ENCODE measurements around the gene PALM2AKAP2. TPM values are rescaled to one million over a fixed set of nuclear protein-coding genes. Genes with fewer than 3 reads are reported as not detected.

PALM2AKAP2 gene
- total RNA-seq: 3.9 and 5.3 TPM in 2 replicates

DNA sequence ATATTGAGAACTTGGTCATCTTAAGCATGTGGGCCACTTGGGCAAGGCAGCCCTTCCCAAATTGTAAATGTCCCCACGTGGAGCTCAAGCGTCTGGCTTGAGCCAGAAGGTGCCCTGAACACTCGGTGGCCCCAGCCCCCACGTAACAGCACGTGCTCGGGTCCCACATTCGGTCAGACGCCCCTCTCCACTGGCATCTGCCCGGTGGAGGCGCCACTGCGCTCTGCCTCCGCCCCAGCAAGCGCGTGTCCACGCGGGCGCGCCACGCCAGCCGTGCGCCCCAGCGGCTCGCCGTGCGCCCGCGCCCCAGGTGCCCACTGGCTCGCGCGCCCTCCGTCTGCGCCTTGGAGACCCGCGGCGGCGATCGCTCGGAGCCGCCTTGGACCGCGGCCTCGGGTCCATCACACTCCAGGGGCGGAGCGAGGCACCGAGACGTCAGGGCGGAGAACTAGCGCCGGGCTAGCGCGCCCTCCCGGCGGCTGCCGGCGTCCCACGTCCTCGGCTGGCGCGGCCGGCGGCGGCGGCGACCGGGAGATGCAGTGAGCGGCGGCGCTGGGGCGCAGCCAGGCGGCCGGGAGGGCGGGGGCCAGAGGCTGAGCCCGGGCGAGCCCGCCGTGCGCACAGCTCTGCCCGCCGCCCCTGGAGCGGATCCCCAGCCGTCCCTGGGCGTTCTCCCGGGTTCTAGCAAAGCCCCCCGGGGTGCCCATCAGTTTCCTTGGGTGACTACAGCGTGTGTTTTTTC, at the start of gene PALM2AKAP2:
Gene PALM2AKAP2, plus strand, starts transcription at position 488 of the 742 bp plus-strand sequence. CDS start 291 bp downstream, outside the sequence.
- DNase-seq (ENCODE audit: extremely low read depth, low read depth, low spot score): no peak

DNA sequence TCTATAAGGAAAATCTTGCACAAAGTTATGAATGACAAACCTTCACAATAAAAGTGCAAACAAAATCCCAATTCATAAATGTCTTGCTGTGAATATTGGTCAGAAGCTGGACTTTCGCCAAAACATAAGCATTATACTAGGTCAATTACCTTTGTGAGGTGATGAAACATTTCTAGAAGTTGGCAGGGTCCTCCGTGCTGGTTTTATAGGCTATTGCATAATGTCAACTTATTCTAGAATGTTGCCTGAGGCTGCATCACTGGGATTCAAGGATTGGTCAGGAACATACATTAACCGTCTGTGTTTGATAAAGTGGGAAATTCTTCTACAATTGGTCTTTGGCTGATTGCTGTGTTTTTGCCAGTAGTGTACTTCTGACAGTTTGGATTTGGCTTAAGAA, 49.8 kb upstream of the PALM2AKAP2 start:
- no peak for DNase-seq (ENCODE audit: extremely low read depth, low read depth, low spot score)

GRCh38 chr9:109733690-109734089, 46.3 kb upstream of the PALM2AKAP2 start:
- no peak for DNase-seq (ENCODE audit: extremely low read depth, low read depth, low spot score)

GRCh38 chr9:109734814-109735213, 45.2 kb upstream of the PALM2AKAP2 start:
- DNase-seq (ENCODE audit: extremely low read depth, low read depth, low spot score): no peak

DNA sequence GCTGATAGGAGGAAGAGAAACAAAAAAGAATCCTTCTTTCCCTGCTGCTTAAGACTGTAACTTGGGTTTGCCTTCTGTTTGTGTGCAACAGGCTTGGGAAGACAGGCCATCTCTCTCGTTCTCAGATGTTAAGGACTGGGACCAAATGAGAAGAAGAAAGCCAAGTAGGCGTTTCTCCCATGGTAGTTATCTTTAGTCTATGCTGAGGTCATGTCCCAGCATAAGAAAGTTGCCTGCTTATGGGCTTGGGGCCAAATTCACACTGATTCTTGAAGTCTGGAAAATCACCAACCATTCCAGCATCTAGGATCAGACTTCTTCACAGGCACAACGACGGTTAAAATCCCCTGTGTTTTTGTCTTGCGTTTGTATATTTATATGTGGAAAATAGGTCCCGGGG, 44.2 kb upstream of the PALM2AKAP2 start:
- no peak for DNase-seq (ENCODE audit: extremely low read depth, low read depth, low spot score)

DNA sequence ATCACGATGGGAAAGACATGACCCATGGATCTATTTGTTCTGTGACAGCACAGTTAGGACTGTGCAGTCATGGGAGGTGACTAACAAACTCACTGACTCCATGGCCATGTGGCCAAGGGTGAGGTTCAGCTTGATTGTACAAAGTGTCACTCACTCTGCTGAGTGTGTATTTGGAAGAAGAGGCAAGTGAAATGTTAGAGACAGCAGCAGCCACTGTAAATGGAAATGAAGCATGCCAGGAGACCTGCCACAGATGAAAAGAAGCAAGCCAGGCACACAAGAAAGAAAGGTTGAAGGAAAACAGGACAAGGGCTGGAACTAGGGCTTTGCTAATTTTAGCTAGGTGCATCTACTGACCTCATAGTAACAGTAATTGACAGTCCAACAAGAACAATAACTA, 42.7 kb upstream of the PALM2AKAP2 start:
- no peak for DNase-seq (ENCODE audit: extremely low read depth, low read depth, low spot score)

DNA sequence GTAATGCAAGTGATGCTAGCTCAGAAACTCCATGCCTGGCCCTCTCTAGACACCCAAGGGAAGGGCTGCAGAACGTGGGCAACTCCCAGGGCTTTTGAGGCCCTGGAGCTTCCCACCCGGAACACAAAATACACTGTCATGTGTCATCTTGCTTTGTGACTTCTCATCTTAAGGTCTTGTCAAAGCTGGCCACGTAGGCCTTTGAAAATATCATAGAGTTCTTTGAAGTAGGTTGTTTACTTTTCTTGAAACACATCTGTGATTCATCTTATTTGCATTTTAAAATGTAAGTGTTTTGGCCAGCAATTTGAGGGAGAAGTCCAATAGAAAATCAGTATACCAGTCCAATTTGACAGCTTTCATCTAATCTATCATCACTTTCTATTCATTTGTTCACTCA, 40.2 kb upstream of the PALM2AKAP2 start:
- no peak for DNase-seq (ENCODE audit: extremely low read depth, low read depth, low spot score)

GRCh38 chr9:109742776-109743348, 37.1 kb upstream of the PALM2AKAP2 start:
- no peak for DNase-seq (ENCODE audit: extremely low read depth, low read depth, low spot score)

DNA sequence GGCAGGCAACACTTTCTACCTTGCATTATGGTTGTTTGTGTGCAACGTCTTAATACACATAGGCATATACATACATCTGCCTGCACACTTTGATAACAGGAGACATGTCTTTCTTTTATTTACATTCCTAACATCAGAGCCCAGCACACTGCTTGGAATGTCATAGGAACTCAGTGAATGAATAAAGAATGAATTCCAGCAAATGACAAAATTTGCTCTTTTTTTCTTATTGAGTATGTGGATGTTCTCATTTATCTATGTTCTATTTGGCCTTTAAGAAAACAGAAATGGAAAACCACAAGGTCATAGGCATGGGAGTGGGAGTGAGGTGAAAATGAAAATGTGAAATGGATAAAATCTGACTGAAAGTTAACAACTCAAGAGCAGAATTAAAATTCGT, 36.3 kb upstream of the PALM2AKAP2 start:
- no peak for DNase-seq (ENCODE audit: extremely low read depth, low read depth, low spot score)

DNA sequence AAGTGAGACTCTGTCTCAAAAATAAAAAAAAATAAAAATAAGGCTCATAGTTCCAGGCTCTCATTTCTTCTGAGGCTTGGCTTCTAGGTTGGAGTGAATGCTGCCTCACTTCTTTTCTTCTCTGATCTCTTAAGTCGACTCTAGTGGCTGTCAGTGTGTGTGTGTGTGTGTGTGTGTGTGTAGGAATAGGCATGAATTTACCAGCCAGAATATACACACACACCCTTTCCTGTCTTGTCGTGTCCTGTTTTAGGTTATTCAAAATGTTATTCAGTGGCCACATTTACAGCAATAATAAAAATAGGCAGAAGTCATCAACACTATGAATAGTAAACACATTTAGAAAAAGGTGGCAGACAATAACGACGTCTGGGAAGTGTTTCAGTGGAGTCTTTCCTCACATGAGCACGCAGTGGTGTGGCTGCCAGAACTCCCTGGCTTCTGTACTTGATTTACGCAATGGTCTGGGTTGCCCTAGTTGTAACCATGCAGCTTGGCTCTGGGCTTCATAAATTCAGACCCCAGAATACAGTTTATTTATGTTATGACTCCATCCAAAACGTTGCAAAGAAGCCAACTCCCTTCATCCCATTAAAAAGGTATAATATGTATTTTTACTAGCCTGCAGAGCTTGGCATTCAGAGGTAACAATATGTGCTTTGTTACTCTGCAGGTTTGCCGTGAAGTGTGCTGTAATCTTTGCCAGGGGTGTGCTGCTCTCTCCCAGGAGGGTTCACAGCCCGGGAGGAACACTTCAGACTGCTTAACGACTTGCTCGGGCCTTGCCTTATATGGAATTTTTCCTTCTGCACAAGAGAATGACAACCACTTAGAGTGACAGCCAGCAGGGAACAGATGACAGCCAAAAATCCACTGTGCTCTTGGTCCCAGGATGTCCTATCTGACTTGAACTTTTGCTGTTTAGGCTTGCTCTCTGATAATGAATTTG, 34.4 kb upstream of the PALM2AKAP2 start:
- DNase-seq (ENCODE audit: extremely low read depth, low read depth, low spot score): no peak

GRCh38 chr9:109751253-109751652, 28.7 kb upstream of the PALM2AKAP2 start:
- DNase-seq (ENCODE audit: extremely low read depth, low read depth, low spot score): no peak

GRCh38 chr9:109753308-109753707, 26.7 kb upstream of the PALM2AKAP2 start:
- no peak for DNase-seq (ENCODE audit: extremely low read depth, low read depth, low spot score)

DNA sequence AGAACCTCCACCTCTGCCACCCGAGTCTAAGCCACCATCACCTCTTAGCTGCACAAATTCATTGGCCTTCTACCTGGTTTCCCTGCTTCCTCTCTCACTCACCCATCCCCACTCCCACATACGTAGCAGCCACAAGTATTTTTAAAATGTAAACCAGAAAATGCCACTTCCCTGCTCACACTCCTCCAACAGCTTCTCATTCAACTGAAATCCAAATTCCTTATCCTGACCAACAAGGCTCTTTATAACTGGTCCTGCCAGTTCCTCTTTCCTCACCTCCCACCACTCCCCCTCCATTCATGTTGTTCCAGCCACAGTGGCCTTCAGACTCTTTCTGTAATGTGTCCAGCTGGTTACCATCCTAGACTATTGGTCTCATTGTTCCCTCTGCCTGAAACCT, 25.0 kb upstream of the PALM2AKAP2 start:
- no peak for DNase-seq (ENCODE audit: extremely low read depth, low read depth, low spot score)

DNA sequence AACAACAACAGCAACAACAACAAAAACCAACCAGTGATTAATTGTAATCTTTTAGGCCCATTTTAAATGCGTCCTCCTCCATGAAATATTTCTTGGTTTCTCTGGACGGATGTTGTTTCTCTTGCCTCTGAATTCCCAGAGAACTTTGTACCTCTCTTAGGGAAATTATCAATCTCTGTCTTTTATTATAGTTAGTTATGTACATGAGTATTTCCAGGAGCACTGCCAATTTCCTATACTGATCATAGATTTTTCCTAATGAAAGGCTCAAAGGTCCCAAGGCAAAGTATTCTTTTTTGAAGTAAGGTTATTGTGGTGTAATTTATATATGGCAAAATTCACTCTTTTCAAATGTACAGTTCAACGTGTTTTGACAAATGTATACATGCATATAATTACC, 20.4 kb upstream of the PALM2AKAP2 start:
- DNase-seq (ENCODE audit: extremely low read depth, low read depth, low spot score): no peak

- DNase-seq (ENCODE audit: extremely low read depth, low read depth, low spot score): no peak
Measured at GRCh38 chr9:109765278-109765677, 14.7 kb upstream of the PALM2AKAP2 start.

- no peak for DNase-seq (ENCODE audit: extremely low read depth, low read depth, low spot score)
Measured at GRCh38 chr9:109765830-109766229, 14.2 kb upstream of the PALM2AKAP2 start.

GRCh38 chr9:109766351-109766750, 13.6 kb upstream of the PALM2AKAP2 start:
- DNase-seq (ENCODE audit: extremely low read depth, low read depth, low spot score): no peak

DNA sequence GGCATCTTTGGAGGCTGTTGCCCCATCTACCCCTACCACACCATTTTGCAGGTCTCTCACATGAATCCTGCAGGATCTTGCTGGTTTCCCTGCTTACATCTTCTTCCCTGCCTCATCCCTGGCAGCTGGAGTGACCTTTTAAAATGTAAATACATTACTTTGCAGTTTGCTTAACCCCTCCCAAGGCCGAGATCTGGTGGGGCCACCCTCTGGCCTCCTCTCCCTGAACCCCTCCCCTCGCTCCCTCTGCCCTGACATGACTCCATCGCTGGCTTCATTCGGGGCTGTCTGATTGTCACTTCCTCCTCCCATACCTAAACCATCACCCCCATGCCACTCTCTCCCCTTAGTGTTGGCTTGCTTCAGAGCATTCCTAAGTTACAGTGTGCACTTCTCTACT, 12.6 kb upstream of the PALM2AKAP2 start:
- DNase-seq (ENCODE audit: extremely low read depth, low read depth, low spot score): no peak

DNA sequence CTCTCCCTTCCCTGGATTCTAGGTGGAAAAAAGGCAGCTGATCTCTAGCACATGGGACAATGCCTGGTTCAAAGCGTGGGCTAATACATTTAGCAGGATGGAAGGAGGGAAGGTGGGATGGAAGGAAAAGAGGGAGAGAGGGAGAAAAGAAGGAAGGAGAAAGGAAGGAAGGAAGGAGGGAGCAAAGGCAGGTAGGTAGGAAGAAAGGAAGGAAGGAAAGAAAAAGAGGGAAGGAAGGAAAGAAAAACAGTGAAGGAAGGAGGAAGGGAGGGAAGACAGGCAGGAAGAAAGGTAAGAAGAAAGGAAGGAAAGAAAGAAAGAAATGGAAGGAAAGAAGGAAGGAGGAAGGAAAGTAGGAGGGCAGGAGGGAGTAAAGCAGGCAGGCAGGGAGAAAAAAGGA, 12.2 kb upstream of the PALM2AKAP2 start:
- DNase-seq (ENCODE audit: extremely low read depth, low read depth, low spot score): no peak

- no peak for DNase-seq (ENCODE audit: extremely low read depth, low read depth, low spot score)
Measured at GRCh38 chr9:109769250-109769649, 10.7 kb upstream of the PALM2AKAP2 start.

- no peak for DNase-seq (ENCODE audit: extremely low read depth, low read depth, low spot score)
Measured at GRCh38 chr9:109770101-109770500, 9.9 kb upstream of the PALM2AKAP2 start.
